Lung (tissue), 12 donors: ENCODE data around the gene SMIM7. TPM values are rescaled to one million over a fixed set of nuclear protein-coding genes. Genes with fewer than 3 reads are reported as not detected.

Experiments
- ATAC-seq: fragments of 200-7000 bp; cut with Tn5 transposase; one replicate; pipeline ENCODE4 v1.9.1; 2020; ENCODE audit warnings: moderate number of reproducible peaks; ENCODE audit not compliant: insufficient read depth, low FRiP score
- DNase-seq, 3 donors: peaks; one replicate each; pipeline ENCODE4 v3.0.0-alpha.2; 2013 to 2017
- H3K27ac ChIP-seq, 2 donors: one replicate each; pipeline ENCODE4 v1.5.1; 2013; ENCODE audit warnings: mild to moderate bottlenecking in 2 of 2, moderate library complexity in 2 of 2, control low read depth in 1 of 2, inconsistent platforms in 1 of 2, low read depth in 1 of 2, low read length in 1 of 2
- H3K27me3 ChIP-seq, 3 donors: one replicate each; pipeline ENCODE4 v1.5.1; 2013; ENCODE audit warnings: low read length in 2 of 3; ENCODE audit not compliant: control insufficient read depth in 3 of 3, insufficient read depth in 3 of 3
- H3K36me3 ChIP-seq, 4 donors: one replicate each; pipeline ENCODE4 v1.5.1; 2013; ENCODE audit warnings: low read length in 4 of 4, mild to moderate bottlenecking in 1 of 4, moderate library complexity in 1 of 4; ENCODE audit not compliant: control insufficient read depth in 4 of 4, insufficient read depth in 4 of 4
- H3K4me1 ChIP-seq, 5 donors: one replicate each; pipeline ENCODE4 v1.5.1; 2013; ENCODE audit warnings: low read length in 5 of 5, mild to moderate bottlenecking in 2 of 5, moderate library complexity in 1 of 5; ENCODE audit not compliant: control insufficient read depth in 5 of 5, insufficient read depth in 5 of 5
- H3K4me3 ChIP-seq: one replicate; pipeline ENCODE4 v1.5.1; 2013; ENCODE audit warnings: mild to moderate bottlenecking, control low read depth, moderate library complexity
- H3K9ac ChIP-seq, 2 donors: one replicate each; pipeline ENCODE4 v1.5.1; 2013; ENCODE audit warnings: low read length in 2 of 2, control low read depth in 1 of 2; ENCODE audit not compliant: insufficient read depth in 1 of 2
- H3K9me3 ChIP-seq, 4 donors: one replicate each; pipeline ENCODE4 v1.5.1; 2013; ENCODE audit warnings: low read length in 3 of 4, mild to moderate bottlenecking in 1 of 4, moderate library complexity in 1 of 4; ENCODE audit not compliant: control insufficient read depth in 4 of 4, insufficient read depth in 3 of 4
- CTCF ChIP-seq: IDR thresholded peaks from 2 replicates; pipeline ENCODE4 v1.5.1; 2012; ENCODE audit warnings: mild to moderate bottlenecking; ENCODE audit errors: control extremely low read depth, extremely low read depth
- WGBS, 2 donors: extraction: QIAGEN DNeasy Blood & Tissue Kit; methylation state at CpG; one replicate each; pipeline ENCODE4 v1.1.7; 2013; 5-methylcytosine and 5-hydroxymethylcytosine counted together
- polyA plus RNA-seq, 2 donors: library from polyadenylated mRNA; stranded (reverse); fragments of 200-250 nt; gene quantifications; one replicate each; pipeline ENCODE4 v1.2.1, GENCODE V29; 2013
- total RNA-seq, 2 donors: library from RNA; depleted of rRNA in 1 of 2; stranded (reverse); fragments of >200 nt in 1 of 2; gene quantifications; one replicate each; pipeline ENCODE4 v1.2.1, GENCODE V29; 2014 to 2021
- donor health status: control.
- donor health status: control.
- donor health status: Bipolar disorder and iron deficiency.
- donor health status: healthy.
- donor health status: DM: yes; HTN: yes; CAD: no.

SMIM7 gene
- total and polyA plus RNA-seq, 4 donors, result 68.0 to 86.3 (median 78.8) TPM

- Histone ChIP-seq H3K27ac (no peak overlapping the region), H3K27me3 (no peaks in the 10 kb centered on the region), H3K36me3 (no peaks in the 10 kb centered on the region), H3K4me1 (peaks cover 0 to 28% (median 3%) of the 10 kb centered on the region in 5 donors), H3K9ac (no peak overlapping the region), H3K4me3 (peak overlapping the region; percentile 5), H3K9me3 (no peaks in the 10 kb centered on the region)
- 65 to 81% methylated on average over 2 of the region's 2 CpGs for WGBS, 2 donors
- TF ChIP-seq CTCF, result no peak
- DNase-seq (no peak), ATAC-seq (no peak)
Measured at GRCh38 chr19:16613841-16614240, 46.1 kb downstream of the SMIM7 start.

- no peak for TF ChIP-seq CTCF
- Histone ChIP-seq H3K27ac (peak overlapping the region in 1 of 2 donors; percentile 63), H3K4me3 (no peak overlapping the region), H3K9ac (no peak overlapping the region), H3K36me3 (no peaks in the 10 kb centered on the region), H3K27me3 (no peaks in the 10 kb centered on the region), H3K4me1 (peaks cover 0 to 28% (median 5%) of the 10 kb centered on the region in 5 donors), H3K9me3 (no peaks in the 10 kb centered on the region)
- no peak for DNase-seq
- WGBS, 2 donors, result 34 to 42% methylated on average over 3 of the region's 3 CpGs
- no peak for ATAC-seq
Measured at GRCh38 chr19:16612636-16613035, 47.3 kb downstream of the SMIM7 start.

- no peaks in the 10 kb centered on the region for H3K27me3 ChIP-seq
- WGBS, 2 donors, result 73 to 74% methylated on average over 6 of the region's 6 CpGs
- peaks cover 0 to 26% (median 6%) of the 10 kb centered on the region in 5 donors for H3K4me1 ChIP-seq
- H3K36me3 ChIP-seq, result peaks cover 0 to 4% (median 0%) of the 10 kb centered on the region in 4 donors
- ATAC-seq (peak; percentile 72), DNase-seq (peak in 1 of 3 donors; percentile 48)
- H3K9ac ChIP-seq, result no peak overlapping the region
- H3K27ac ChIP-seq, result peak overlapping the region; percentile 0 to 67
- no peaks in the 10 kb centered on the region for H3K9me3 ChIP-seq
- no peak overlapping the region for H3K4me3 ChIP-seq
- TF ChIP-seq CTCF, result no peak
Measured at GRCh38 chr19:16611121-16611520, 48.8 kb downstream of the SMIM7 start.
